ENCODE data around the gene SCAMP3.
A peak's percentile ranks its signal among the peaks of the same experiment; 100 is the strongest.

The SCAMP3 gene

GRCh38 chr1:155266553-155266952, 4.4 kb upstream of the SCAMP3 start:
- H3K9ac ChIP-seq (ENCODE audit: low read depth, low read length), result no peak overlapping the region
- H3K4me3 ChIP-seq (ENCODE audit: low read length), result no peak overlapping the region
- no peak overlapping the region for H3K4me2 ChIP-seq (ENCODE audit: low read length)
- H3K36me3 ChIP-seq (ENCODE audit: insufficient read depth, low read length), result peaks cover 79% of the 10 kb centered on the region
- peaks cover 2% of the 10 kb centered on the region for H3K4me1 ChIP-seq (ENCODE audit: control insufficient read depth, insufficient read depth, low read length)
- H3K27me3 ChIP-seq (ENCODE audit: control insufficient read depth, insufficient read depth, low read length), result no peaks in the 10 kb centered on the region
- H3K9me3 ChIP-seq (replicated peaks; ENCODE audit: low read length), result no peaks in the 10 kb centered on the region

GRCh38 chr1:155263067-155263466, 907 bp upstream of the SCAMP3 start:
- no peak overlapping the region for H3K9ac ChIP-seq (ENCODE audit: low read depth, low read length)
- H3K36me3 ChIP-seq (ENCODE audit: insufficient read depth, low read length), result peaks cover 61% of the 10 kb centered on the region

GRCh38 chr1:155261493-155261851, 688 bp downstream of the SCAMP3 start:
- no peaks in the 10 kb centered on the region for H3K27me3 ChIP-seq (ENCODE audit: control insufficient read depth, insufficient read depth, low read length)
- H3K9ac ChIP-seq (ENCODE audit: low read depth, low read length), result peak overlapping the region; percentile 86
- peaks cover 55% of the 10 kb centered on the region for H3K36me3 ChIP-seq (ENCODE audit: insufficient read depth, low read length)
- H3K4me3 ChIP-seq (ENCODE audit: low read length), result peak overlapping the region; percentile 80
- no peaks in the 10 kb centered on the region for H3K9me3 ChIP-seq (replicated peaks; ENCODE audit: low read length)
- H3K4me1 ChIP-seq (ENCODE audit: control insufficient read depth, insufficient read depth, low read length), result peaks cover 11% of the 10 kb centered on the region
- peak overlapping the region; percentile 94 for H3K4me2 ChIP-seq (ENCODE audit: low read length)

More at GRCh38 chr1:155263067-155263466, 907 bp upstream of the SCAMP3 start:
- no peak overlapping the region for H3K4me3 ChIP-seq (ENCODE audit: low read length)
- no peaks in the 10 kb centered on the region for H3K27me3 ChIP-seq (ENCODE audit: control insufficient read depth, insufficient read depth, low read length)
- no peaks in the 10 kb centered on the region for H3K9me3 ChIP-seq (replicated peaks; ENCODE audit: low read length)
- no peak overlapping the region for H3K4me2 ChIP-seq (ENCODE audit: low read length)
- H3K4me1 ChIP-seq (ENCODE audit: control insufficient read depth, insufficient read depth, low read length), result peaks cover 10% of the 10 kb centered on the region

GRCh38 chr1:155260276-155260675, 1.9 kb downstream of the SCAMP3 start:
- Histone ChIP-seq H3K27me3 (ENCODE audit: control insufficient read depth, insufficient read depth, low read length) (no peaks in the 10 kb centered on the region), H3K4me3 (ENCODE audit: low read length) (no peak overlapping the region), H3K36me3 (ENCODE audit: insufficient read depth, low read length) (peaks cover 45% of the 10 kb centered on the region), H3K4me2 (ENCODE audit: low read length) (peak overlapping the region; percentile 94), H3K4me1 (ENCODE audit: control insufficient read depth, insufficient read depth, low read length) (peaks cover 22% of the 10 kb centered on the region), H3K9ac (ENCODE audit: low read depth, low read length) (peak overlapping the region; percentile 86), H3K9me3 (replicated peaks; ENCODE audit: low read length) (no peaks in the 10 kb centered on the region)

GRCh38 chr1:155256058-155256852, 5.9 kb downstream of the SCAMP3 start:
- Histone ChIP-seq H3K4me3 (ENCODE audit: low read length) (peak overlapping the region; percentile 97), H3K27me3 (ENCODE audit: control insufficient read depth, insufficient read depth, low read length) (no peaks in the 10 kb centered on the region), H3K36me3 (ENCODE audit: insufficient read depth, low read length) (peaks cover 19% of the 10 kb centered on the region), H3K4me2 (ENCODE audit: low read length) (peak overlapping the region; percentile 99), H3K9me3 (replicated peaks; ENCODE audit: low read length) (no peaks in the 10 kb centered on the region), H3K9ac (ENCODE audit: low read depth, low read length) (peak overlapping the region; percentile 90), H3K4me1 (ENCODE audit: control insufficient read depth, insufficient read depth, low read length) (peaks cover 35% of the 10 kb centered on the region)

GRCh38 chr1:155255243-155256007, 6.7 kb downstream of the SCAMP3 start, which contains the start of gene ENTREP3:
TSS of gene ENTREP3 (minus strand) at chr1:155255483. CDS start at chr1:155254877, 606 bp downstream.
- H3K4me2 ChIP-seq (ENCODE audit: low read length), result peak within 1 kb of the TSS; percentile 99
- peaks cover 33% of the 10 kb centered on the region for H3K4me1 ChIP-seq (ENCODE audit: control insufficient read depth, insufficient read depth, low read length)
- peak within 1 kb of the TSS; percentile 90 for H3K9ac ChIP-seq (ENCODE audit: low read depth, low read length)
- H3K27me3 ChIP-seq (ENCODE audit: control insufficient read depth, insufficient read depth, low read length), result no peaks in the 10 kb centered on the region
- no peaks in the 10 kb centered on the region for H3K9me3 ChIP-seq (replicated peaks; ENCODE audit: low read length)
- H3K4me3 ChIP-seq (ENCODE audit: low read length), result peak within 1 kb of the TSS; percentile 97
- peaks cover 20% of the 10 kb centered on the region for H3K36me3 ChIP-seq (ENCODE audit: insufficient read depth, low read length)

GRCh38 chr1:155254714-155255242, 7.4 kb downstream of the SCAMP3 start:
- peaks cover 34% of the 10 kb centered on the region for H3K4me1 ChIP-seq (ENCODE audit: control insufficient read depth, insufficient read depth, low read length)
- H3K36me3 ChIP-seq (ENCODE audit: insufficient read depth, low read length), result peaks cover 19% of the 10 kb centered on the region
- H3K27me3 ChIP-seq (ENCODE audit: control insufficient read depth, insufficient read depth, low read length), result no peaks in the 10 kb centered on the region
- peak overlapping the region; percentile 99 for H3K4me2 ChIP-seq (ENCODE audit: low read length)
- peak overlapping the region; percentile 97 for H3K4me3 ChIP-seq (ENCODE audit: low read length)
- no peaks in the 10 kb centered on the region for H3K9me3 ChIP-seq (replicated peaks; ENCODE audit: low read length)
- H3K9ac ChIP-seq (ENCODE audit: low read depth, low read length), result peak overlapping the region; percentile 90

- Histone ChIP-seq H3K9ac (ENCODE audit: low read depth, low read length) (peak overlapping the region; percentile 90), H3K4me1 (ENCODE audit: control insufficient read depth, insufficient read depth, low read length) (peaks cover 34% of the 10 kb centered on the region), H3K4me2 (ENCODE audit: low read length) (peak overlapping the region; percentile 99), H3K27me3 (ENCODE audit: control insufficient read depth, insufficient read depth, low read length) (no peaks in the 10 kb centered on the region), H3K9me3 (replicated peaks; ENCODE audit: low read length) (no peaks in the 10 kb centered on the region), H3K36me3 (ENCODE audit: insufficient read depth, low read length) (peaks cover 19% of the 10 kb centered on the region), H3K4me3 (ENCODE audit: low read length) (peak overlapping the region; percentile 97)
Measured at GRCh38 chr1:155254228-155254713, 7.9 kb downstream of the SCAMP3 start.

- Histone ChIP-seq H3K27me3 (ENCODE audit: control insufficient read depth, insufficient read depth, low read length) (no peaks in the 10 kb centered on the region), H3K4me3 (ENCODE audit: low read length) (peak overlapping the region; percentile 97), H3K9ac (ENCODE audit: low read depth, low read length) (peak overlapping the region; percentile 90), H3K36me3 (ENCODE audit: insufficient read depth, low read length) (peaks cover 18% of the 10 kb centered on the region), H3K4me1 (ENCODE audit: control insufficient read depth, insufficient read depth, low read length) (peaks cover 34% of the 10 kb centered on the region), H3K4me2 (ENCODE audit: low read length) (peak overlapping the region; percentile 99), H3K9me3 (replicated peaks; ENCODE audit: low read length) (no peaks in the 10 kb centered on the region)
Measured at GRCh38 chr1:155253797-155254196, 8.4 kb downstream of the SCAMP3 start.

GRCh38 chr1:155253208-155253607, 9.0 kb downstream of the SCAMP3 start:
- Histone ChIP-seq H3K9ac (ENCODE audit: low read depth, low read length) (peak overlapping the region; percentile 90), H3K36me3 (ENCODE audit: insufficient read depth, low read length) (peaks cover 18% of the 10 kb centered on the region), H3K4me1 (ENCODE audit: control insufficient read depth, insufficient read depth, low read length) (peaks cover 34% of the 10 kb centered on the region), H3K4me3 (ENCODE audit: low read length) (peak overlapping the region; percentile 97), H3K27me3 (ENCODE audit: control insufficient read depth, insufficient read depth, low read length) (no peaks in the 10 kb centered on the region), H3K4me2 (ENCODE audit: low read length) (peak overlapping the region; percentile 99), H3K9me3 (replicated peaks; ENCODE audit: low read length) (no peaks in the 10 kb centered on the region)

- no peak overlapping the region for H3K9ac ChIP-seq (ENCODE audit: low read depth, low read length)
- peaks cover 22% of the 10 kb centered on the region for H3K36me3 ChIP-seq (ENCODE audit: insufficient read depth, low read length)
- no peak overlapping the region for H3K4me2 ChIP-seq (ENCODE audit: low read length)
- H3K4me3 ChIP-seq (ENCODE audit: low read length), result no peak overlapping the region
- H3K27me3 ChIP-seq (ENCODE audit: control insufficient read depth, insufficient read depth, low read length), result no peaks in the 10 kb centered on the region
- H3K9me3 ChIP-seq (replicated peaks; ENCODE audit: low read length), result no peaks in the 10 kb centered on the region
- peaks cover 34% of the 10 kb centered on the region for H3K4me1 ChIP-seq (ENCODE audit: control insufficient read depth, insufficient read depth, low read length)
Measured at GRCh38 chr1:155251566-155251965, 10.6 kb downstream of the SCAMP3 start.

All from skeletal muscle satellite cell (primary cell).